CD8-positive, alpha-beta memory T cell (primary cell): ENCODE results near the gene FOXB2. TPM values are rescaled to one million over a fixed set of nuclear protein-coding genes. Genes with fewer than 3 reads are reported as not detected.
"Not testable (repeated sequence)": the region's sequence is repeated elsewhere in the genome, so short reads cannot be mapped to it uniquely, and the experiment has no call there.

Experiments used
- CTCF ChIA-PET: fragments of 350-600 bp; sonication (Branson Sonifier 250); formaldehyde crosslinking; loops from one replicate; lab custom pipeline; 2021; ENCODE audit warnings: antibody characterized with exemption; lab: Charles Lee
- POLR2A ChIA-PET: fragments of 350-600 bp; sonication (Branson Sonifier 250); formaldehyde crosslinking; loops from one replicate; lab custom pipeline; 2021; ENCODE audit warnings: antibody characterized with exemption; lab: Charles Lee
- DNase-seq, 5 donors: peaks; one replicate each; pipeline versions ENCODE4 v3.0.0 to v3.0.0-alpha.2; 2020 to 2022; ENCODE audit warnings: mixed read lengths in 1 of 5
- H3K27ac ChIP-seq: one replicate; pipeline ENCODE4 v1.7.0; 2013; ENCODE audit warnings: low read depth, mild to moderate bottlenecking, low read length, moderate library complexity
- H3K27me3 ChIP-seq: 2 replicates; pipeline ENCODE4 v1.7.0; 2013; ENCODE audit warnings: low read length, mild to moderate bottlenecking; ENCODE audit not compliant: insufficient read depth, poor library complexity, severe bottlenecking
- H3K36me3 ChIP-seq: 2 replicates; pipeline ENCODE4 v1.7.0; 2013; ENCODE audit warnings: mild to moderate bottlenecking, low read length, moderate library complexity; ENCODE audit not compliant: insufficient read depth
- H3K4me1 ChIP-seq: 2 replicates; pipeline ENCODE4 v1.7.0; 2013; ENCODE audit warnings: mild to moderate bottlenecking, low read length, moderate library complexity; ENCODE audit not compliant: insufficient read depth
- H3K4me3 ChIP-seq: 2 replicates; pipeline ENCODE4 v1.7.0; 2013; ENCODE audit warnings: mild to moderate bottlenecking, low read length
- H3K9me3 ChIP-seq: 2 replicates; pipeline ENCODE4 v1.7.0; 2013; ENCODE audit warnings: mild to moderate bottlenecking, low read length
- H3K27ac Mint-ChIP-seq, 8 donors: one replicate each; pipeline ENCODE4 v1.8.0; 2020 to 2021; ENCODE audit warnings: mixed read lengths in 8 of 8, mild to moderate bottlenecking in 6 of 8, inconsistent platforms in 3 of 8, moderate library complexity in 3 of 8
- H3K27me3 Mint-ChIP-seq, 2 donors: one replicate each; pipeline ENCODE4 v1.8.0; 2020 to 2021; ENCODE audit warnings: mixed read lengths in 2 of 2, mild to moderate bottlenecking in 1 of 2, moderate library complexity in 1 of 2
- H3K36me3 Mint-ChIP-seq, 3 donors: one replicate each; pipeline ENCODE4 v1.8.0; 2020 to 2021; ENCODE audit warnings: mixed read lengths in 3 of 3, inconsistent platforms in 1 of 3, mild to moderate bottlenecking in 1 of 3
- H3K4me1 Mint-ChIP-seq, 3 donors: one replicate each; pipeline ENCODE4 v1.8.0; 2020 to 2021; ENCODE audit warnings: mixed read lengths in 3 of 3, inconsistent platforms in 1 of 3, mild to moderate bottlenecking in 1 of 3
- H3K4me3 Mint-ChIP-seq, 7 donors: one replicate each; pipeline ENCODE4 v1.8.0; 2020 to 2021; ENCODE audit warnings: mixed read lengths in 7 of 7, mild to moderate bottlenecking in 6 of 7, moderate library complexity in 4 of 7, inconsistent platforms in 2 of 7
- H3K9me3 Mint-ChIP-seq, 5 donors: one replicate each; pipeline ENCODE4 v1.8.0; 2020 to 2022; ENCODE audit warnings: mixed read lengths in 5 of 5, mild to moderate bottlenecking in 3 of 5, moderate library complexity in 2 of 5, inconsistent platforms in 1 of 5
- polyA plus RNA-seq: library from polyadenylated mRNA; unstranded; fragments of 300-500 nt; fragmentation: Illumina TruSeq; gene quantifications from one replicate; pipeline ENCODE4 v1.2.3, GENCODE V29; 2021
- total RNA-seq, 2 experiments: library from RNA; stranded (reverse); gene quantifications; one replicate each; pipeline ENCODE4 v1.2.3, GENCODE V29; 2021

Gene FOXB2
- total and polyA plus RNA-seq, 3 experiments from 2014 or later = not detected

- Mint-ChIP-seq H3K9me3 (peaks cover 0 to 3% (median 0%) of the 10 kb centered on the region in 5 donors), H3K27me3 (peaks cover 42 to 66% of the 10 kb centered on the region in 2 donors), H3K4me1 (peaks cover 18 to 34% (median 23%) of the 10 kb centered on the region in 3 donors), H3K4me3 (peak overlapping the region in 2 of 7 donors; percentile 40 to 63), H3K27ac (no peak overlapping the region), H3K36me3 (no peaks in the 10 kb centered on the region)
- Histone ChIP-seq H3K36me3 (no peaks in the 10 kb centered on the region), H3K4me1 (no peaks in the 10 kb centered on the region), H3K4me3 (no peak overlapping the region), H3K9me3 (no peaks in the 10 kb centered on the region), H3K27me3 (peaks cover 34% of the 10 kb centered on the region), H3K27ac (no peak overlapping the region)
- ChIA-PET POLR2A (no interaction called here), CTCF (no interaction called here)
- DNase-seq = no peak
Measured at GRCh38 chr9:77022783-77023440, 3.5 kb downstream of the FOXB2 start.

DNA sequence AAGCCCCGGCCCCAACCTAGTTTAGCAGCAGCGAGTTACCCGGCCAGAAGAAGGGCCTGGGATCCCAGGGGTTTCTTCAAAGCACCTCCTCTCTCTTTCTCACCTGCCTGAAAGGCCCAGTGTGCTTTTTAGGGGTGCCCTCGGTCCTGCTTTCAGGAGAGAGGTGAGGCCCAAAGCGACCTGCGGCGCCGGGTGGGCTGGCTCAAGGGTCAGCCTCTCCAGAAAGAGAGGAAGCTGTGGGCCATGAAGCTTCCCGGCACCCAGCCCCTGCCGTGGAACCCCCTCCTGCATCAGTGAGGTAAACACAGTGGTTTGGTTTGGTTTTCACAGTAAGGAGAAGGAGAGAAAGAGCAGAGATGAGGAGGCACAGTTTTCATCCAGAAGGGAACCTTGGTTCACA, 4.3 kb downstream of the FOXB2 start:
- Mint-ChIP-seq H3K9me3 (peaks cover 0 to 2% (median 0%) of the 10 kb centered on the region in 5 donors), H3K36me3 (no peaks in the 10 kb centered on the region), H3K27me3 (peaks cover 37 to 68% of the 10 kb centered on the region in 2 donors), H3K4me3 (no peak overlapping the region), H3K27ac (no peak overlapping the region), H3K4me1 (peaks cover 17 to 30% (median 19%) of the 10 kb centered on the region in 3 donors)
- CTCF ChIA-PET = interaction anchor here (0.6 kb wide), 1 partner anchor 28 kb away, joined by 3 read pairs; no protein-coding TSS in a partner anchor
- H3K4me3 ChIP-seq = no peak overlapping the region
- H3K27me3 ChIP-seq = peaks cover 33% of the 10 kb centered on the region
- H3K4me1 ChIP-seq = no peaks in the 10 kb centered on the region
- no peak overlapping the region for H3K27ac ChIP-seq
- DNase-seq = no peak
- no peaks in the 10 kb centered on the region for H3K36me3 ChIP-seq
- no peaks in the 10 kb centered on the region for H3K9me3 ChIP-seq
- POLR2A ChIA-PET = no interaction called here

- Mint-ChIP-seq H3K4me3 (no peak overlapping the region), H3K9me3 (peaks cover 0 to 2% (median 0%) of the 10 kb centered on the region in 5 donors), H3K27me3 (peaks cover 31 to 57% of the 10 kb centered on the region in 2 donors), H3K36me3 (no peaks in the 10 kb centered on the region), H3K27ac (no peak overlapping the region), H3K4me1 (peaks cover 14 to 20% (median 19%) of the 10 kb centered on the region in 3 donors)
- Histone ChIP-seq H3K9me3 (no peaks in the 10 kb centered on the region), H3K4me3 (no peak overlapping the region), H3K4me1 (no peaks in the 10 kb centered on the region), H3K27me3 (peaks cover 33% of the 10 kb centered on the region), H3K27ac (no peak overlapping the region), H3K36me3 (no peaks in the 10 kb centered on the region)
- ChIA-PET POLR2A (no interaction called here), CTCF (no interaction called here)
- DNase-seq = no peak
Measured at GRCh38 chr9:77024776-77025545, 5.5 kb downstream of the FOXB2 start.

- DNase-seq = no peak
- no peaks in the 10 kb centered on the region for H3K4me1 ChIP-seq
- peaks cover 16% of the 10 kb centered on the region for H3K27me3 ChIP-seq
- H3K9me3 ChIP-seq = no peaks in the 10 kb centered on the region
- Mint-ChIP-seq H3K4me3 (no peak overlapping the region), H3K27me3 (peaks cover 26 to 51% of the 10 kb centered on the region in 2 donors), H3K9me3 (peaks cover 0 to 2% (median 0%) of the 10 kb centered on the region in 5 donors), H3K4me1 (no peaks in the 10 kb centered on the region), H3K27ac (no peak overlapping the region), H3K36me3 (no peaks in the 10 kb centered on the region)
- H3K27ac ChIP-seq = no peak overlapping the region
- ChIA-PET CTCF (no interaction called here), POLR2A (no interaction called here)
- no peak overlapping the region for H3K4me3 ChIP-seq
- no peaks in the 10 kb centered on the region for H3K36me3 ChIP-seq
Measured at GRCh38 chr9:77028478-77028877, 9.0 kb downstream of the FOXB2 start.

- H3K36me3 ChIP-seq = no peaks in the 10 kb centered on the region
- no peaks in the 10 kb centered on the region for H3K4me1 ChIP-seq
- no peaks in the 10 kb centered on the region for H3K4me1 Mint-ChIP-seq
- no peak overlapping the region for H3K27ac ChIP-seq
- H3K9me3 ChIP-seq = no peaks in the 10 kb centered on the region
- peaks cover 24 to 48% of the 10 kb centered on the region in 2 donors for H3K27me3 Mint-ChIP-seq
- CTCF ChIA-PET = no interaction called here
- no peak for DNase-seq
- no peak overlapping the region for H3K4me3 Mint-ChIP-seq
- H3K27ac Mint-ChIP-seq = no peak overlapping the region
- peaks cover 2% of the 10 kb centered on the region for H3K27me3 ChIP-seq
- POLR2A ChIA-PET = no interaction called here
- H3K9me3 Mint-ChIP-seq = peaks cover 0 to 2% (median 0%) of the 10 kb centered on the region in 5 donors
- H3K36me3 Mint-ChIP-seq = no peaks in the 10 kb centered on the region
- no peak overlapping the region for H3K4me3 ChIP-seq
Measured at GRCh38 chr9:77030045-77030444, 10.6 kb downstream of the FOXB2 start.

GRCh38 chr9:77038281-77039036, 19.0 kb downstream of the FOXB2 start:
- H3K4me1 Mint-ChIP-seq = no peaks in the 10 kb centered on the region
- H3K27me3 ChIP-seq = no peaks in the 10 kb centered on the region
- no peak overlapping the region for H3K27ac Mint-ChIP-seq
- ChIA-PET CTCF (no interaction called here), POLR2A (no interaction called here)
- H3K4me3 Mint-ChIP-seq = no peak overlapping the region
- H3K9me3 ChIP-seq = no peaks in the 10 kb centered on the region
- DNase-seq = no peak
- no peak overlapping the region for H3K27ac ChIP-seq
- H3K4me3 ChIP-seq = no peak overlapping the region
- peaks cover 0 to 2% (median 2%) of the 10 kb centered on the region in 5 donors for H3K9me3 Mint-ChIP-seq
- H3K4me1 ChIP-seq = no peaks in the 10 kb centered on the region
- no peaks in the 10 kb centered on the region for H3K36me3 ChIP-seq
- H3K36me3 Mint-ChIP-seq = no peaks in the 10 kb centered on the region
- peaks cover 10 to 22% of the 10 kb centered on the region in 2 donors for H3K27me3 Mint-ChIP-seq

DNA sequence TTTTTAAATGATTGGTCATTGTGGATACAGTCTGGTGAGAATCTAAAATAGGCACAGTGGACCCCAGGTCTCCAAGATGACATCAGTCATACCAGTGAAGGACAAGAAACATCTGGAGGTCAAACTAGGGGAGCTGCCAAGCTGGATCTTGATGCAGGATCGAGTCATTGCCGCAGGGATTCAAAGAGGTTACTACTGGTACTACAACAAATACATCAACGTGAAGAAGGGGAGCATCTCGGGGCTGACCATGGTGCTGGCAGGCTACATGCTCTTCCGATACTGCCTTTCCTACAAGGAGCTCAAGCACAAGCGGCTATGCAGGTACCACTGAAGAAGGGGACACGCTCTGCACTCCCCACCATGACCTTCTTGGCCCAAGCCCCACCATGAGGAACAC, 20.9 kb downstream of the FOXB2 start:
- H3K4me1 ChIP-seq = no peaks in the 10 kb centered on the region

GRCh38 chr9:77043743-77044142, 24.3 kb downstream of the FOXB2 start:
- CTCF ChIA-PET, H3K36me3 Mint-ChIP-seq, POLR2A ChIA-PET: not testable (repeated sequence)

More for the DNA sequence above, 20.9 kb downstream of the FOXB2 start:
- H3K27me3 Mint-ChIP-seq = peaks cover 10 to 14% of the 10 kb centered on the region in 2 donors
- H3K27ac Mint-ChIP-seq = no peak overlapping the region
- ChIA-PET CTCF (no interaction called here), POLR2A (no interaction called here)
- H3K36me3 ChIP-seq = no peaks in the 10 kb centered on the region
- no peak overlapping the region for H3K4me3 ChIP-seq
- H3K36me3 Mint-ChIP-seq = no peaks in the 10 kb centered on the region
- no peak overlapping the region for H3K4me3 Mint-ChIP-seq
- DNase-seq = no peak
- H3K9me3 ChIP-seq = no peaks in the 10 kb centered on the region
- H3K9me3 Mint-ChIP-seq = peaks cover 0 to 2% (median under 1%) of the 10 kb centered on the region in 5 donors
- H3K27me3 ChIP-seq = no peaks in the 10 kb centered on the region
- H3K4me1 Mint-ChIP-seq = no peaks in the 10 kb centered on the region
- no peak overlapping the region for H3K27ac ChIP-seq

More at GRCh38 chr9:77043743-77044142, 24.3 kb downstream of the FOXB2 start:
- not testable (repeated sequence) for H3K4me1 ChIP-seq, DNase-seq, H3K27me3 ChIP-seq, H3K4me3 ChIP-seq, H3K9me3 ChIP-seq, H3K27ac Mint-ChIP-seq, H3K36me3 ChIP-seq, H3K9me3 Mint-ChIP-seq, H3K4me3 Mint-ChIP-seq, H3K4me1 Mint-ChIP-seq, H3K27ac ChIP-seq
- H3K27me3 Mint-ChIP-seq = peaks cover 11 to 14% of the 10 kb centered on the region in 2 donors
